ENCODE results near the gene IYD.

Gene IYD

DNA sequence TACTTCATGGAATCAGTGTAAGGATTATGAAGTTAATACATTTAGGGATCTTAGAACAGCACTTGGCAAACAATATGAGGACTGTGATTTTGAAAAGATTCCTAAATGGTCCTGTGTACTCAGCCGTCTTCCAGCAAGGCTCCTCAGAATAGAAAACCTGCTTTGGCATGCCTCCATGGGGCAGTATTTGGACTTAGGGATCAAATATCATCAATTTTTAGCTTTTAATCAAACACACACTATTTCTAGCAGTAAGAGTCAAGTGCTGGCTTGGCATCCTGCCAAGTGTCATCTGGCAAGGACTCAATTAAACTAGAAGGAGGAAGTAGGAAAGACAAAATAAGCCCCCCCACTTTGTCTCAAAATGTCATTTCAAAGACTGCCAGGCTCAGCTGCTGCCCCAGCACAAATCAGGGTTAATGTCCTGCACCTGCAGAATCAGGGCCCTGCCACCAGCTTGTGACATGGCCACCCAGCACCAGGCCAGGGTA lies 40.8 kb downstream of the IYD start:
- Histone ChIP-seq H3K4me1 (ENCODE audit: control insufficient read depth, insufficient read depth, low read length) (peaks cover 9% of the 10 kb centered on the region), H3K27me3 (ENCODE audit: control insufficient read depth, insufficient read depth, low read length) (no peaks in the 10 kb centered on the region), H3K4me3 (ENCODE audit: low read length) (no peak overlapping the region), H3K9ac (ENCODE audit: low read length) (no peak overlapping the region), H3K9me3 (ENCODE audit: control insufficient read depth, low read length) (no peaks in the 10 kb centered on the region), H3K36me3 (ENCODE audit: control insufficient read depth, insufficient read depth, low read length) (no peaks in the 10 kb centered on the region)

DNA sequence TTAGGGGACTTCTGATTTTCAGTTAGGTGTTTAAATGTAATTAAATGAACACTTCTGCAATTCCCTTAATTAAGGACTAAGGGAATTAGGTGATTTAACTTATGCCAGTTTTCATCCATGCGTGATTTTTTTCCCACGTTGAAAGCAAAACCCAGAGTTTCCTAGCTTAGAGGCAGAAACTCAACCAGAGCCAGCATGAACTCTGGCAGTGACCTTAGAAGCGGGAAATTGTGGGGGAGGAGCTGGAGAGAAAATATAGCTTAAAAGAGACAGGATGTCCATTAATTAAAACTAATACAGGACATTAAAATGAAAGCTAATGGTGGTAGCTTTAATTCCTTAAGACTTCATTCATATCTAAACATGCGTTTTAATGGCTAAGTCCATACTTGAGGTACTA lies 41.6 kb downstream of the IYD start:
- Histone ChIP-seq H3K4me3 (ENCODE audit: low read length) (no peak overlapping the region), H3K27me3 (ENCODE audit: control insufficient read depth, insufficient read depth, low read length) (no peaks in the 10 kb centered on the region), H3K9me3 (ENCODE audit: control insufficient read depth, low read length) (no peaks in the 10 kb centered on the region), H3K9ac (ENCODE audit: low read length) (no peak overlapping the region), H3K4me1 (ENCODE audit: control insufficient read depth, insufficient read depth, low read length) (peaks cover 9% of the 10 kb centered on the region), H3K36me3 (ENCODE audit: control insufficient read depth, insufficient read depth, low read length) (no peaks in the 10 kb centered on the region)

DNA sequence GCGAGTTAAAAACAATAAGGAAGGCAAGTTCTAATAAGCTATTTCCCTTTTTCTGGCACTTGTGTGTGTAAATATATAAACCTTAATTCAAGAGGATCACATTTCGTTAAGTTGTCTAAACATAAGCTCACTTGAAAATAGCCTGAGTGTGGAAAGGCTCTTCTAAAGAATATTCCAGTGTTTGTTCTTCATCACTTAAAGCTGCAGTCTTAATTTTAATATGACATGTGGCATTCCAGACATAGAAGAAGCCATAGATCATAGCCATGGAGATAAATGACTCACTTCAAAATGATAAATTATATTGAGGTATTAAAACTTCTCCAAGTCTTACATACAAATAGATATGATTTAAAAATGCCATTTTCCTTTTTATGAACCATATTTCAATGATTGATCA lies 42.1 kb downstream of the IYD start:
- Histone ChIP-seq H3K9me3 (ENCODE audit: control insufficient read depth, low read length) (no peaks in the 10 kb centered on the region), H3K9ac (ENCODE audit: low read length) (no peak overlapping the region), H3K27me3 (ENCODE audit: control insufficient read depth, insufficient read depth, low read length) (no peaks in the 10 kb centered on the region), H3K4me3 (ENCODE audit: low read length) (no peak overlapping the region), H3K4me1 (ENCODE audit: control insufficient read depth, insufficient read depth, low read length) (peaks cover 9% of the 10 kb centered on the region), H3K36me3 (ENCODE audit: control insufficient read depth, insufficient read depth, low read length) (no peaks in the 10 kb centered on the region)

DNA sequence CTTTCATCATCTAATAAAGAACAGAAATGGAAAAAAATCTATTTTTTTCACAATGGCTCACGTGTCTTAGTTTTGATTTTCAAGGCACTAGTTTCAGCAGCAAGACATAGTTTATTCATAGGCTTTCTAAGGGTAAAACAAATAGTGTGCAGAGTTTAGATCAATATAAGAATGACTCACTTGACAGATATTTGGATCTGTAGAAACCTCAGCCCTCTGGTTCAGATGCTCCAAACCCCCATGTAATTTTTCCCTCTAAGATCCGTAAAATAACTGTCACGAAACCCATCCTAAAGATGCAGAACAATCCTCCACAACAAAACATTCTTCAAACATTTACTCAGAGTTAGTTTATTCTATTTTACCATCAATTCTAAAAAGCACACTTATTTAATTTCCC lies 43.4 kb downstream of the IYD start:
- H3K9me3 ChIP-seq (ENCODE audit: control insufficient read depth, low read length): no peaks in the 10 kb centered on the region

DNA sequence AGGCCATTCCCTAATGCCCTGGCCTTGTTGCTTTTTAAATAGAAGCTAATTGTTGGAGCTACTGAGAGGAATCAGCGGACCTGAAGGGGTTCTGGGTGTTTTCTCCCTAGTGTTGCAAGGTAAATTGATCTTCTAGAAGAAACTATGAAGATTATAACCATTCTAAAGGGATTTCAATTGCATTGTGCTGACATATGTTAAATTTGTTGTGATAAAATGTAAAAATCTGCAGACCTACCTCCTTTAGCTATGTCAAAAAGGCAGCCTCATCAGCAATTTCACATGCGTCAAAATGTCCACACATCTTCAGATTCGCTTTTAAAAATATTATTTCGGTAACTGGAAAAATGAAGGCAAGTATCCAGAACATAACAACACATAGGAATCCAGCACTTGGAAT lies 44.4 kb downstream of the IYD start:
- Histone ChIP-seq H3K4me1 (ENCODE audit: control insufficient read depth, insufficient read depth, low read length) (peaks cover 9% of the 10 kb centered on the region), H3K36me3 (ENCODE audit: control insufficient read depth, insufficient read depth, low read length) (no peaks in the 10 kb centered on the region), H3K9ac (ENCODE audit: low read length) (no peak overlapping the region), H3K9me3 (ENCODE audit: control insufficient read depth, low read length) (no peaks in the 10 kb centered on the region), H3K27me3 (ENCODE audit: control insufficient read depth, insufficient read depth, low read length) (no peaks in the 10 kb centered on the region), H3K4me3 (ENCODE audit: low read length) (no peak overlapping the region)

More for the DNA sequence above, 43.4 kb downstream of the IYD start:
- Histone ChIP-seq H3K9ac (ENCODE audit: low read length) (no peak overlapping the region), H3K27me3 (ENCODE audit: control insufficient read depth, insufficient read depth, low read length) (no peaks in the 10 kb centered on the region), H3K36me3 (ENCODE audit: control insufficient read depth, insufficient read depth, low read length) (no peaks in the 10 kb centered on the region), H3K4me1 (ENCODE audit: control insufficient read depth, insufficient read depth, low read length) (peaks cover 9% of the 10 kb centered on the region), H3K4me3 (ENCODE audit: low read length) (no peak overlapping the region)

DNA sequence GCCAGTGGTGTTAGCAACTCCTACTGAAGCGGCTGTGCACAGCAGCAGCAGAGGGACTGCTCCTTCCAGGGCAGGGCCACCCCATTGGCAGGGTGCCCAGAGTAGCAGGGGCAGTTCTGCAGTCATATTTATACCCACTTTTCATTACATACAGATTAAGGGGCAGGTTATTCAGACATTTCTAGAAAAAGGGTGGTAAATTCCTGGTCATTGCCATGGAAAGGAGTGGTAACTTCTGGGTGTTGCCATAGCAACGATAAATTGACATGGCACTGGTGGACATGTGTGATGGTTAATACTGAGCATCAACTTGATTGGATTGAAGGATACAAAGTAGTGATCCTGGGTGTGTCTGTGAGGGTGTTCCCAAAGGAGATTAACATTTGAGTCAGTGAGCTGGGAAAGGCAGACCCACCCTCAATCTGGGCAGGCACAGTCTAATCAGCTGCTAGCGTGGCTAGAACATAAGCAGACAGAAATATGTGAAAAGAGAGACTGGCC lies 45.0 kb downstream of the IYD start:
- Histone ChIP-seq H3K4me1 (ENCODE audit: control insufficient read depth, insufficient read depth, low read length) (peaks cover 9% of the 10 kb centered on the region), H3K9me3 (ENCODE audit: control insufficient read depth, low read length) (no peaks in the 10 kb centered on the region), H3K36me3 (ENCODE audit: control insufficient read depth, insufficient read depth, low read length) (no peaks in the 10 kb centered on the region), H3K4me3 (ENCODE audit: low read length) (no peak overlapping the region), H3K27me3 (ENCODE audit: control insufficient read depth, insufficient read depth, low read length) (no peaks in the 10 kb centered on the region), H3K9ac (ENCODE audit: low read length) (no peak overlapping the region)

DNA sequence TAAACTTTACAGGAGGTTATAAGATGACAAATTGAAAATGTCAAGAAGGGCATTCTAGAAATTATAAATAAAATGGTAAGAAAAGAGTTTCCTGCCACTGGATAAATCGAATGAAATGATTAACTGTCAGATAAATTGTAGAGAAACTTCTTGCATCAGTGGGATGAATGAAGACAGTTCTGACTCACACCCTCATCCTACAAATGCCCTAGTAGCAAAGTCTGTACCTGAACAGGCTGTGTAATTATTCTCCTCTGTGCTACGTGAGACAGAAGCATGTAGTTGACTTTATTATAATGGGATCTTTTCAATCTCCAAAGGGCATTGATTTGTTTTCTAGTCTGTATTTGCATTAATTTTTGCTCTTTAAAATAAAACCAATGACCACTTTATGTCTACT lies 47.3 kb downstream of the IYD start:
- no peaks in the 10 kb centered on the region for H3K36me3 ChIP-seq (ENCODE audit: control insufficient read depth, insufficient read depth, low read length)
- no peaks in the 10 kb centered on the region for H3K9me3 ChIP-seq (ENCODE audit: control insufficient read depth, low read length)
- H3K4me3 ChIP-seq (ENCODE audit: low read length): no peak overlapping the region

DNA sequence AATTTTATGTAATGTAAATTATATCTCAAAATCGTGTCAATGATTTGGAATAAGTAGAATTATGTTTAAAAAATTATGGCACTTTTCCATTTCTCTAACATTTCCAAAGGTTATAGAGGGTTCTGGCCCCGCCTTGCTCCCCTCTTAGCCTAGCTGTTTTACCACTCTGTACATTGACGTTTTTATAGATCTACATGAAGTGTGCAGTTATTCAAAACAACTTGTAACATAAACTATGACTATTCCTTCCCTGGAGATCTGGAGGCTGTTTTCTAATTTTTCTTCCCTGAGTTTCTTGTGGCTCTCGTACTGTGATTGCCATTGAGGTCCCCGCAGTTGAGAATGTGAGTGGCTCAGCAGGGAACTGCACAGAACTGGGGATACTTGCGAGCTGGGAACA lies 48.4 kb downstream of the IYD start:
- Histone ChIP-seq H3K27me3 (ENCODE audit: control insufficient read depth, insufficient read depth, low read length) (no peaks in the 10 kb centered on the region), H3K9me3 (ENCODE audit: control insufficient read depth, low read length) (no peaks in the 10 kb centered on the region), H3K9ac (ENCODE audit: low read length) (no peak overlapping the region), H3K36me3 (ENCODE audit: control insufficient read depth, insufficient read depth, low read length) (no peaks in the 10 kb centered on the region), H3K4me1 (ENCODE audit: control insufficient read depth, insufficient read depth, low read length) (peaks cover 11% of the 10 kb centered on the region), H3K4me3 (ENCODE audit: low read length) (no peak overlapping the region)

More for the DNA sequence above, 47.3 kb downstream of the IYD start:
- Histone ChIP-seq H3K27me3 (ENCODE audit: control insufficient read depth, insufficient read depth, low read length) (no peaks in the 10 kb centered on the region), H3K9ac (ENCODE audit: low read length) (no peak overlapping the region), H3K4me1 (ENCODE audit: control insufficient read depth, insufficient read depth, low read length) (peaks cover 15% of the 10 kb centered on the region)

DNA sequence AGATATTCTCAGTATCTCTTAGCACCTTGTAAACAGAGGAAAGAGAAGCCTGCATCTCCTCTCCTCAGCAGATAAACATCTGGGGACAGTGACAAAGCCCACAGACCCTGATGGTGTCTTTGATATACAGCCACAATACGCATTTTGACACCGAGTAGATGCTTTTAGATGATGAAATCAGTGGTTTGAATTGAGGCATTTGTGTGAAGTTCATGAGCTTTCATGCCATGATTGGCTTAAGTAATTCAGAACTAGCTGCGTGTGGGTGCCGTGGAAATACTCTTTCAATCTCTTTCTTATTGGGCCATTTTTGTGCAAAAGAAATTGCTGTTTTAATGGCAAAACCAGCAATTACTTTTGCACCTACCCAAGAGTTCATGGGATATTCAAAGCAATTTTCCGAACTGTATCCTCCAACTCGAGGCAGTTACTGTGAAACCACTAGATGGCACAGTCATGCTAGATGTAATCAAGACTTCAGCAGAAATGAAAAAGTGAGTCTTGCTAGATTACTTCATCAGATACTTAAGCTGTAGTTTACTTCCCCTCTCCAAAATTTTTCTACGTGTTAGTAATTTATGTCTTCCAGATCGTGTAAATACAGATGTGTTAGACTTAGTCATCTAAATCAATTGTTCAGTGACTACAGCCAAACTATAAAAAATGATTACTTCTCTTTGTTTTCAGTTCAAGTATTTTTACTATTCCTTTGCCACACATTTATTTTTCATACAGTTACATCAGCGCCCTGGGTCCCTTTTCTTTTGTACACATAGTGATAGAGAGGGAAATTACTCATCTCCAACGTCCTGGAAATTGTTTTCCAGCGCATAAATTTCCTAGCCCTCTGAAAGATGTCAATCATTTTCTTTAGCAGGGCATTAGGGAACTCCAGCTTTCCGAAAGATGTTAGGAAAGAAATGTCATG lies 49.4 kb downstream of the IYD start:
- no peak overlapping the region for H3K4me3 ChIP-seq (ENCODE audit: low read length)
- no peak overlapping the region for H3K9ac ChIP-seq (ENCODE audit: low read length)

DNA sequence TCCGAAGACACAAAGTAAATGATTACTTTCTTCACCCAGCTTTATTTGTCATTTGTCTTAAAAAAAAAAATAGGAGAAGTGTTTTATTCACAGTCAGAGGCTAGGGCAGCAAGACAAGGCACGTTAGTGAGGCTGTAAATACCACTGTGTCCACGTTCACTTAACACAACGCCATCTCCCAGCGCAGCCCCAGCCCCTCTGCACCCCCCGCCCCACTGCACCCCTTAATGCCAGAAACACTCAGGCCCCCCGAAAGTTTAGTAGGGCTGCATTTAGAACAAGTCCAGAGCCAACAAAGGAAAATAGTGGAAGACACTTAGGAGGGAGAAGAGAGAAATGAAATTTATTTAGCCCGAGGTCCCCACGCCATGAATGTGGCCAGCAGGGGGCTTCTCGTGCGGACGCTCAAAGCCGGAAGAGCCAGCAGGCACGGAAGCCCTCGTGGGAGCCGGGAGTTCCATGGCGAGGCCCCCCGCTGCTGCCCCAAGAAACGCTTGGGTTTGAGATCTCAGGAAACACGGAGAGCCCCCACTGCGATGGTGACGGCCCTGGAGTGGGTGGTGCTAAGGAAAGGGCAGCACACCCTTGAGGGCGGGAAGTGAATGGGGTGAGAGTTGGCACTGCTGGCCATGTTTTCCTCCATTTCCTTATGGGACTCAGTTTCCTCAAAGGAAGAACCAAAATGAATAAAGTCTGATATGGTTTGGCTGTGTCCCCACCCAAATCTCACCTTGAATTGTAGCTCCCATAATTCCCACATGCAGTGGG lies 50.2 kb downstream of the IYD start:
- H3K4me3 ChIP-seq (ENCODE audit: low read length): peak overlapping the region; percentile 32
- peak overlapping the region; percentile 33 for H3K9ac ChIP-seq (ENCODE audit: low read length)

More for the DNA sequence above, 49.4 kb downstream of the IYD start:
- no peaks in the 10 kb centered on the region for H3K36me3 ChIP-seq (ENCODE audit: control insufficient read depth, insufficient read depth, low read length)
- H3K4me1 ChIP-seq (ENCODE audit: control insufficient read depth, insufficient read depth, low read length): peaks cover 11% of the 10 kb centered on the region
- no peaks in the 10 kb centered on the region for H3K9me3 ChIP-seq (ENCODE audit: control insufficient read depth, low read length)
- H3K27me3 ChIP-seq (ENCODE audit: control insufficient read depth, insufficient read depth, low read length): no peaks in the 10 kb centered on the region

DNA sequence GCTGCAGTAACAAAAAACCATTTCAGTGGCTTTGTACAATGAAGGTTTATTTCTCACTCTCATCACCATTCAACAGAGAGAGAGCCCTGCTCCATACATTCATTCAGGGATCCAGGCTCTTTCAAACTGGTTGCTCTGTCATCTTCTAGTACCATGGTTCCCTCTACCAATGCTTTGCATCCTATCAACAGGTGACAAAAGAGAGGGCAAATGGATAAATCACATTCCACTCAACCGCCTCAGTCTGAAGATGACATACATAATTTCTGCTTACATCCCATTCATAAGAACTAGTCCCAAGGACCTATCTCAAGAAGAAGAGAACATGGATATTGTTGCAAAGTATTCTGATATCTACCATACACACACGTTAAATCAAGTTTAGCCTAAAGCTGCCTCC lies 51.6 kb downstream of the IYD start:
- H3K4me3 ChIP-seq (ENCODE audit: low read length): no peak overlapping the region
- H3K27me3 ChIP-seq (ENCODE audit: control insufficient read depth, insufficient read depth, low read length): no peaks in the 10 kb centered on the region
- no peaks in the 10 kb centered on the region for H3K36me3 ChIP-seq (ENCODE audit: control insufficient read depth, insufficient read depth, low read length)
- no peak overlapping the region for H3K9ac ChIP-seq (ENCODE audit: low read length)
- H3K9me3 ChIP-seq (ENCODE audit: control insufficient read depth, low read length): no peaks in the 10 kb centered on the region
- peaks cover 6% of the 10 kb centered on the region for H3K4me1 ChIP-seq (ENCODE audit: control insufficient read depth, insufficient read depth, low read length)

More for the DNA sequence above, 50.2 kb downstream of the IYD start:
- H3K9me3 ChIP-seq (ENCODE audit: control insufficient read depth, low read length): no peaks in the 10 kb centered on the region
- no peaks in the 10 kb centered on the region for H3K36me3 ChIP-seq (ENCODE audit: control insufficient read depth, insufficient read depth, low read length)
- H3K4me1 ChIP-seq (ENCODE audit: control insufficient read depth, insufficient read depth, low read length): peaks cover 6% of the 10 kb centered on the region
- no peaks in the 10 kb centered on the region for H3K27me3 ChIP-seq (ENCODE audit: control insufficient read depth, insufficient read depth, low read length)

DNA sequence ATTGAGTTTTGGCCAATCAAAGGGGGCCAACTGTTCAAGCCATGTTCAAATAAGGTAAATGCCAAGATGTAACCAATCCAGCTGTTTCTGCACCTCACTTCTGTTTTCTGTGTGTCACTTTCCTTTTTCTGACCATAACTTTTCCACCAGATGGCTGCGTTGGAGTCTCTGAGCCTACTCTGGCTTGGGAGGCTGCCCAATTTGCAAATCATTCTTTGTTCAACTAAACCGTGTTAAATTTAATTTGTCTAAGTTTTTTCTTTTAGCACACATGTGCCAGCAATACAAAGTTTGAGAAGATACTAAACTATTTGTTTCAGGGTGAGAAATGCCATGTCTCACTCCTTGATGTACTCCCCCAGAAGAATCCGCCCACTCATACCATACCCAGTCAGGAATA lies 52.1 kb downstream of the IYD start:
- Histone ChIP-seq H3K9me3 (ENCODE audit: control insufficient read depth, low read length) (no peaks in the 10 kb centered on the region), H3K36me3 (ENCODE audit: control insufficient read depth, insufficient read depth, low read length) (no peaks in the 10 kb centered on the region), H3K9ac (ENCODE audit: low read length) (no peak overlapping the region), H3K27me3 (ENCODE audit: control insufficient read depth, insufficient read depth, low read length) (no peaks in the 10 kb centered on the region), H3K4me3 (ENCODE audit: low read length) (no peak overlapping the region), H3K4me1 (ENCODE audit: control insufficient read depth, insufficient read depth, low read length) (peaks cover 6% of the 10 kb centered on the region)
